SK-N-MC (cell line): ENCODE measurements around the gene KLK7.

ENCODE experiments used
- DNase-seq: peaks from one replicate; pipeline ENCODE4 v3.0.0-alpha.2; 2011; ENCODE audit warnings: low read depth, low spot score
- H3K27ac ChIP-seq: fragments of 200-600 bp; sonication (generic); 2 replicates; pipeline ENCODE4 v1.5.1; 2016; ENCODE audit warnings: mixed run types
- H3K36me3 ChIP-seq: fragments of 200-600 bp; sonication (generic); 2 replicates; pipeline ENCODE4 v1.6.1; 2017; ENCODE audit warnings: antibody characterized with exemption, low read length, mixed read lengths; ENCODE audit not compliant: insufficient read depth
- H3K4me3 ChIP-seq: fragments of 200-600 bp; sonication (generic); 2 replicates; pipeline ENCODE4 v1.5.1; 2016
- H3K9ac ChIP-seq: fragments of 200-600 bp; sonication (generic); 2 replicates; pipeline ENCODE4 v1.8.0; 2017; ENCODE audit warnings: mixed run types, mixed read lengths; ENCODE audit not compliant: insufficient read length
- H3K9me3 ChIP-seq: fragments of 200-600 bp; sonication (generic); 2 replicates; pipeline ENCODE4 v1.6.1; 2017; ENCODE audit warnings: low read depth, mild to moderate bottlenecking, antibody characterized with exemption, low read length, moderate library complexity, mixed read lengths
- EZH2 ChIP-seq: fragments of 200-600 bp; sonication (generic); IDR thresholded peaks from one replicate; pipeline ENCODE4 v1.6.1; 2017; ENCODE audit warnings: antibody characterized with exemption
- FOXP2 ChIP-seq: optimal IDR thresholded peaks from 2 replicates; pipeline ENCODE3; 2011; ENCODE audit warnings: mild to moderate bottlenecking, moderate library complexity; ENCODE audit not compliant: insufficient read depth; ENCODE audit errors: extremely low read length, control extremely low read depth
- POLR2AphosphoS5 ChIP-seq: IDR thresholded peaks from 2 replicates; pipeline ENCODE4 v1.6.1; 2012; ENCODE audit warnings: mild to moderate bottlenecking, low read depth, low read length, borderline replicate concordance

The KLK7 gene

GRCh38 chr19:51025809-51026553, 42.3 kb upstream of the KLK7 start:
- H3K27ac ChIP-seq: no peak overlapping the region
- DNase-seq: no peak
- no peaks in the 10 kb centered on the region for H3K9me3 ChIP-seq
- no peak overlapping the region for H3K4me3 ChIP-seq
- H3K9ac ChIP-seq: no peak overlapping the region
- no peak for TF ChIP-seq POLR2AphosphoS5
- no peak for TF ChIP-seq EZH2
- TF ChIP-seq FOXP2: no peak
- no peaks in the 10 kb centered on the region for H3K36me3 ChIP-seq

GRCh38 chr19:51025401-51025800, 41.7 kb upstream of the KLK7 start:
- Histone ChIP-seq H3K27ac (no peak overlapping the region), H3K4me3 (no peak overlapping the region), H3K9me3 (no peaks in the 10 kb centered on the region), H3K36me3 (no peaks in the 10 kb centered on the region), H3K9ac (no peak overlapping the region)
- TF ChIP-seq POLR2AphosphoS5: no peak
- no peak for DNase-seq

DNA sequence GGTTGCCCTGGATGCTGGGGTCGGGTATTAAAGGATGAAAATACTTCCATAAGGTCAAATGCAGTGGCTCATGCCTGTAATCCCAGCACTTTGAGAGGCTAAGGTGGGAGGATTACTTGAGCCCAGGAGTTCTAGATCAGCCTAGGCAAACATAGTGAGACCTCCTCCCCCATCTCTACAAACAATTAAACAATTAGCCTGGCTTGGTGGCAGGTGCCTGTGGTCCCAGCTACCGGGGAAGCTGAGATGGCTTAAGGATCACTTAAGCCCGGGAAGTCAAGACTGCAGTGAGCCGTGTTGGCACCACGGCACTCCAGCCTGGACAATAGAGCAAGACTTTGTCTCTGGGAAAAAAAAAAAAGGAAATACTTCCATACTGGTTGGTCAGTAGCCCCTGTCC, 41.2 kb upstream of the KLK7 start:
- no peak for TF ChIP-seq POLR2AphosphoS5
- no peak for TF ChIP-seq FOXP2
- no peak for TF ChIP-seq EZH2
- no peak for DNase-seq
- no peak overlapping the region for H3K9ac ChIP-seq
- no peak overlapping the region for H3K27ac ChIP-seq
- H3K9me3 ChIP-seq: no peaks in the 10 kb centered on the region
- H3K4me3 ChIP-seq: no peak overlapping the region
- H3K36me3 ChIP-seq: no peaks in the 10 kb centered on the region

DNA sequence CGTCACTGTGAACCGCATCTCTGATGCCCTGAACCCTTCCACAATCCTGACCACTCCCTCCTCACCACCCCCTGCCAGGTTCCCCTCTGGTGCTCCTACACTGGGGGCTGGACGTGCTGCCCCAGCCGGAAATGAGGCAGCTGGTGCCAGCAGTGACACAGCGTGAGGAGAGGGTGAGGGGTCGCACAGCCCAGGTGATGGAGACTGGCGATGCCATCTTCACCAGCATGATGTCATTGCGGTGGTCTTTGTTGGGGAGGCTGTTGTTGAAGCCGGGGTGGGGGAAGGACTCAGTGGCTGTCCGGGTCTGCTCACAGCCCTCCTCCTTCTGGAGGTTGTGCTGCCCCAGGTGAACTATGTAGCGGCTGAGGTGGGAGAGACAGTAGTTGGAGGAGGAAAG, 40.2 kb upstream of the KLK7 start:
- no peak for DNase-seq
- Histone ChIP-seq H3K9me3 (no peaks in the 10 kb centered on the region), H3K27ac (no peak overlapping the region), H3K4me3 (no peak overlapping the region), H3K9ac (no peak overlapping the region), H3K36me3 (no peaks in the 10 kb centered on the region)
- no peak for TF ChIP-seq POLR2AphosphoS5
- no peak for TF ChIP-seq EZH2
- TF ChIP-seq FOXP2: no peak

DNA sequence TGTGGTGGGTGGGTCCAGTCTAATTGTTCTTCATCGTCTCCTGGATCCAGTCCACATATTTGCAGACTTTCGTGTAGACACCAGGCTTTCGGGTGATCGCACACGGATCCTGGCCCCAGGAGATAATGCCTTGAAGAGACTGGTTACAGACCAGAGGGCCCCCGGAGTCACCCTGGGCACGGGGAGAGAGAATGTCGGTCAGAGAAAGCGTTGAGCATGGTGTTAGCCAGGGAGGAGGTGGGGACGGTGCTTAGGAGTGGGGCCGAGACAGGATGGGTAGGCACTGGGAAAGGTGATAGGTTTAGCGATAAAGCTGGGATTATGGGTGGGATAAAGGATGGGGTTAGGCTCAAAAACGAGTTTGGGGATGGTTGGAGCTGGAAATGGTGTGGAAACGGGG, 38.8 kb upstream of the KLK7 start:
- Histone ChIP-seq H3K27ac (no peak overlapping the region), H3K4me3 (no peak overlapping the region), H3K9me3 (no peaks in the 10 kb centered on the region), H3K36me3 (no peaks in the 10 kb centered on the region), H3K9ac (no peak overlapping the region)
- DNase-seq: no peak
- no peak for TF ChIP-seq EZH2
- no peak for TF ChIP-seq POLR2AphosphoS5
- TF ChIP-seq FOXP2: no peak

DNA sequence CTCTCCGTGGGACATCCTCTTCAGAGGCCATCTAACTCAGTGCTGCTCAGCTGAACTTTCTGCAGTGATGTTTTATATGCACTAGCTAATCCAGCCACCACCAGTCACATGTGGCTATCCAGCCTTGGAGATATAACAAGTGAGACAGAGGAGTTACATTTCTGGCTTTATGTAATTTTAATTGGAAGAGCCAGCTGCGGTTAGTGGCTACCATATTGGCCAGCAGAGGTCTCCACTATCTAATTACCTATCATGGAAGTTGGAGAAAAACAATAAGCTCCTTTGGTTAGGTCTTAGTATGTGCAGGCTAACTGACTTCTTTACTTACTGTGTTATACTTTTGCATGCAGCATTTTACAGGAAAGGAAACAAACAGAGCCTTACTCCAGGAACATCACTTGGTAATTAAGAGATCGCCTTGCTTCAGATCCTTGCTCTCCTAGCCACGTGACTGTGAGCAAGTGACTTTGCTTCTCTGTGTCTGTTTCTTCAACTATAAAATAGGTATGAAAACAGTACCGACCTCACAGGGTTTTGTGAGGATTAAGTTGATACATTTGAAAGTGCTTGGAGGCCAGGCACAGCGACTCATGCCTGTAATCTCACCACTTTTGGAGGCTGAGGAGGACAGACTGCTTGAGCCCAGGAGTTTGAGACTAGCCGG, 37.4 kb upstream of the KLK7 start:
- TF ChIP-seq EZH2 (no peak), POLR2AphosphoS5 (no peak), FOXP2 (no peak)
- H3K36me3 ChIP-seq: no peaks in the 10 kb centered on the region
- DNase-seq: no peak

GRCh38 chr19:51019544-51019925, 35.8 kb upstream of the KLK7 start, which contains the start of gene KLK10:
Gene KLK10 (minus strand): TSS chr19:51019709. CDS start chr19:51019130, 579 bp downstream.
- H3K4me3 ChIP-seq: no peak within 1 kb of the TSS
- no peak for TF ChIP-seq EZH2
- no peak for TF ChIP-seq FOXP2
- TF ChIP-seq POLR2AphosphoS5: no peak

More for the DNA sequence above, 37.4 kb upstream of the KLK7 start:
- Histone ChIP-seq H3K9ac (no peak overlapping the region), H3K27ac (no peak overlapping the region), H3K9me3 (no peaks in the 10 kb centered on the region), H3K4me3 (no peak overlapping the region)

GRCh38 chr19:51018745-51019543, 35.2 kb upstream of the KLK7 start:
- no peak for TF ChIP-seq EZH2
- no peak for TF ChIP-seq POLR2AphosphoS5
- TF ChIP-seq FOXP2: no peak
- DNase-seq: no peak
- Histone ChIP-seq H3K9ac (no peak overlapping the region), H3K36me3 (no peaks in the 10 kb centered on the region), H3K4me3 (no peak overlapping the region), H3K9me3 (no peaks in the 10 kb centered on the region), H3K27ac (no peak overlapping the region)

More at GRCh38 chr19:51019544-51019925, 35.8 kb upstream of the KLK7 start, which contains the start of gene KLK10:
- no peak for DNase-seq
- no peak within 1 kb of the TSS for H3K9ac ChIP-seq
- no peaks in the 10 kb centered on the region for H3K36me3 ChIP-seq
- no peaks in the 10 kb centered on the region for H3K9me3 ChIP-seq
- no peak within 1 kb of the TSS for H3K27ac ChIP-seq
